Pulmonary artery endothelial cell (primary cell): Measurements from ENCODE around the gene OR9G4. TPM values are rescaled to one million over a fixed set of nuclear protein-coding genes. Genes with fewer than 3 reads are reported as not detected.

ENCODE experiments used
- total RNA-seq: library from RNA; depleted of rRNA; stranded (reverse); fragments of >200 nt; gene quantifications from 2 replicates; pipeline ENCODE4 v1.2.3, GENCODE V29; 2014

Gene OR9G4
- total RNA-seq, 1 donor from 2014 or later = not detected

Other genes with a start within 250 kb of the OR9G4 start
- not detected in 2 replicates for gene OR5M11, start 205.4 kb downstream of the OR9G4 start, total RNA-seq
- gene OR5M10, start 171.0 kb downstream of the OR9G4 start, total RNA-seq = not detected in 2 replicates
- gene OR5M1, start 133.8 kb downstream of the OR9G4 start, total RNA-seq = not detected in 2 replicates
- gene OR5AP2, start 106.3 kb downstream of the OR9G4 start, total RNA-seq = not detected in 2 replicates
- not detected in 2 replicates for gene OR5AR1, start 85.0 kb downstream of the OR9G4 start, total RNA-seq
- gene OR9G1, start 49.6 kb downstream of the OR9G4 start, total RNA-seq = not detected in 2 replicates
- gene OR5AK2, start 240.2 kb upstream of the OR9G4 start, total RNA-seq = not detected in 2 replicates